ENCODE data around the gene CCDC68.
"Not testable (repeated sequence)": the region's sequence is repeated elsewhere in the genome, so short reads cannot be mapped to it uniquely, and the experiment has no call there.

The CCDC68 gene

GRCh38 chr18:54958704-54959625 is at the start of gene CCDC68:
TSS of gene CCDC68 (minus strand) at chr18:54959461. CDS start at chr18:54942791, 16,670 bp downstream.
- DNase-seq, result peak; percentile 37

- no peak for DNase-seq
Observed at GRCh38 chr18:55007602-55008001, 48.3 kb upstream of the CCDC68 start.

DNA sequence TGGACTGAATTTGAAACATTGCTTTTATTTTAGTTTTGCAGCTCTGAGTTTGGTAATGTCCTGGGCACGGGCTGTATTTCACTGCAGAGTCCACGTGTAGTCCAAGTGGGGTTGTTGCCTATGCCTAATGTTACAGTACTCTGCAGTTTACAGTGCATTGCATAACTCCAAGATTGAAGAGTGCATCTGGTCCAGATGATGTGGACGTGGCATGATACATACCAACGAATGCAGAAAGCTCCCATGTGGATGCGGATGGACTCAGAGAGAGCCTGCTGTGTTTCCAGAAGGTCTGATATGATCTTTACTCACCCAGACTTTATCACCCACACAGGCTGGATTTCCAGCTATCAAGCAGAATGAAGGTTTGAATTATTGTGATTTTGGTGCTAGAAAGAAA is 44.4 kb upstream of the CCDC68 start:
- no peak for DNase-seq

- no peak for DNase-seq
Observed at GRCh38 chr18:55002261-55002660, 43.0 kb upstream of the CCDC68 start.

DNA sequence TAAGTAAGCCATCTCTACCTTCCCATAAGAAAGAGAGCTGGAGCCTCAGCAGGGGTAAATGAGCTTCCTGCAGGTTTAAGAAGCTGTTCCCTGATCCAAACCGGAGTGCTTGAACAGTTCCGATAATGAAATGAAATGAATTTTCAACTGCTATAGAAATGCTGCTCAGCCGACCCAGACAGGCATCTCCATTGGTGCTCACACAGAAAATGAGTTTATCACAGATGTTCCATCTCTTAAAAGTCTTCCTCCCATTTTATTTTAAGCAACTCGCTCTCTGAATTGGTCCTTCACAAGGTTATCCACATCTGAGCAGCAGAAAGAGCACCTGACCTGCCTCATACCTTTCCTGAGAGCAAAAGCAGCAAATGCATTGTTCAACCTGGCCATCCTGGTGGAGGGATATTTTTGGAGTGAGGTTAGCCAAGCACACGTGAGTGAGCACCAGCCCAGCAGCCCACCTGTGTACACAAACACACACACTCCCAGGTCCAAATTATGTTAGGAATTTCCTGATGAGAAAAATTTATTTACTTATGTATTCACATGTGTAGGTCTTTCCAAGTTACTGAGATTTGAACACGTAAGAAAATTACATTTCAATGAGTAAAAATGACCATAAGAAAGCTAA is 42.2 kb upstream of the CCDC68 start:
- DNase-seq, result no peak

DNA sequence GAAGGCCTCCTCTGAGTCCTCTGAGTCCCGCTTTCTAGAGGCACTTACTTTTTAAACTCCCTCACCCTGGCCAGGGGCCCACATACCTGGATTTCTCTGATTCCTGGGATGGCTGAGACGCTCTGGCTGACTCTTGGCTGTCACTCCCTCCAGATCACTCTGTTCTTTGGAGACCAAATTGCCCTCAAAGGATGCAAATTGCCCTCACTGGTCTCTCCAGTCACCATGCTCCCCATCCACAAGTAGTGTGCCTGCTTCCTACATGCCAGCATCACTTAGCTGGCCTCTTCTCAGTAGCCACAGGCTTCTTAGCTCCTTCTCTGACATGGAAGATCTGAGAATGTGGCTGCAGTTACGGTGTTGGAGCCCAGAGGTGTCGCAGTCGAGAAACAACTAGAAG is 41.3 kb upstream of the CCDC68 start:
- DNase-seq, result no peak

DNA sequence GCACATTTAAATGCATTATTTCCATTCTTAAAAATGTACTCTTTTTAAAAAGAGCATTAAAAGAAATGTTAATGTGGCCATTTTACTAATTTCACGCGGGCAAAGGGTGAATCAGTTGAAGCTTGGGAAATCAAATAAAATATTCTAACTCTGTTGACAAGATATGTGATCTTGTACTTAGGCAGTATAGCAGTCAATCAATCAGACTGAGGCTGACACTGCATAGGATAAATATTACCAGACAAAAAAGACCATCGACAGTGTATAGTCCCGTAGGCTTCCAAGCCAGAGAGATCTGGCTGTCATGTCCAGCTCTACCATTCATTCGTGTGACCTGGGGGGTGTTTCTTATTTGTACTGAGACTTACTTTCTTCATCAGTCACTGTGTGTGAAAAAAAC is 39.8 kb upstream of the CCDC68 start:
- DNase-seq, result no peak

- DNase-seq, result no peak
Observed at GRCh38 chr18:54995421-54996143, 36.3 kb upstream of the CCDC68 start.

- peak; percentile 38 for DNase-seq
Observed at GRCh38 chr18:54991981-54992380, 32.7 kb upstream of the CCDC68 start.

GRCh38 chr18:54984908-54985307 is 25.6 kb upstream of the CCDC68 start:
- DNase-seq, result no peak

DNA sequence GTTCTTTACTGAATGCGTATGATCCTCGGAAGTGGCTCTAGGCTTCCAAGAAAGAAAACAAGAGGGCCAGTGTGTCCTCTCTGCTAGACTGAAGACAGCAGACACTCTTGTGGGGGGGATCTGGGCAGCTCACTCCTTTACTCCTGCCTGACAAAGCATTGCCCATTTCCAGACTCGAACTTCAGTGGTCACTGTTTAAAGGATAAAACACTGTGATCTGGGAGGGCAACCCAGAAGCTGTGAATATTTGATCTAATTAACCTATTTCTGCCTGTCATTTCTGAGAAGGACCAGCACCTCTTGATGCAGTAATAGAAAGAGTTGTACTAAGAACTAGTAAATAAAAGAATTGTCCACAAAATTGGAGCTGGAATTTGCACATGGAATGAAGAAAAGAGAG is 24.5 kb upstream of the CCDC68 start:
- DNase-seq, result no peak

- no peak for DNase-seq
Observed at GRCh38 chr18:54983041-54983686, 23.9 kb upstream of the CCDC68 start.

DNA sequence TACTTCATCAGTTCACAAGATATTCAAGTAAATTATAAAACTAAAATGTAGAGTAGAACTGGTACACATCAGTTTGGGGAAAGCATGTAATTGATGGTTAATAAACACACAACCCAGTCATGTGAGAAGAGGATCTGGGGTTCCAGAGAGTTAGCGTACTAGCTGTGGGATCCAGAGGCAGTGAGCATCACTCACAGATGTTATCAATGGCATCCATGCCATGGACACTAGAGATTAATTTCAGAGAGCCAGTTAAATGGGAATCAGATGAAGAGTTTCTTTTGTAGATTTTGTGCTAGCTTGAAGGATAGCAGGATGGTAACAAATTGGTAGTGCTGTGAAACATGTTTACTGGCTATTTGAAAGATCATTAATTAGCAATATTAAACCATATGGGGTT is 21.8 kb upstream of the CCDC68 start:
- DNase-seq, result no peak

DNA sequence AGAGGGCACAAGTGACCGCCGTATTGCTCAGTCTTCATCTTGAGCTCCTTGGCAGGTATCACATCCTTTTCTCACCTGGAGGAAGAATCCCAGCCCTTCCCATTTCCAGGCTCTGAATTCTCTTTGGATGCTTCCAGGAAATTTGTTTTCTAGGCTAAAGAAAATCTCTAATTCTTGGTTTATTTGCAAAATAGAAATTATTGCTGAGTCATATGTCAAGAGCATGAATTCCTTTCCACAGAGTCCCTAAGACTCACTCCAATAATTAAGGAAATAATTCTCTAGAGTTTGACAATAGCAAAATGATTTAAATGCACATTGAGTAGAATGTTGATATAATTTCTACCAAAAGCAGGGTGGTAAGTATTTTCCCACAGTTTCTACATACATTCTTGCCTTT is 16.3 kb upstream of the CCDC68 start:
- DNase-seq, result no peak

DNA sequence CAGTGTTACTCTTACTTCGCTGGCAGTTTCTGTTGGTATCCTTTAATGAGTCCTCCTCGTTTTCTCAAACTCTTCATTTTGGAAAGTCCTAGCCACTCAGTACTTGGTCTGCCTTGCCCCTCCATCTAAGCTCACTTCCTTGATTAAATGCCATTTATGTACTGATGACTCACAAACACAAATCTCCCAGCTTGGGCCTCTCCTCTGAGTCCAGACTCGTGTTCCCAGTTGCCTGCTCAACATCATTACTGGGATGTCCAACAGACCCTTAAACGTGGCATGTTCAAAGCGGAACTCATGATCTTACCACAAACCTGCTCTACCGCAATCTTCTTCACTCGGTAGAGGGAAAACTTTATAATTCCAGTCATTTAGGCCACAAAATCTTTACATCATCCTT is 13.8 kb upstream of the CCDC68 start:
- no peak for DNase-seq

DNA sequence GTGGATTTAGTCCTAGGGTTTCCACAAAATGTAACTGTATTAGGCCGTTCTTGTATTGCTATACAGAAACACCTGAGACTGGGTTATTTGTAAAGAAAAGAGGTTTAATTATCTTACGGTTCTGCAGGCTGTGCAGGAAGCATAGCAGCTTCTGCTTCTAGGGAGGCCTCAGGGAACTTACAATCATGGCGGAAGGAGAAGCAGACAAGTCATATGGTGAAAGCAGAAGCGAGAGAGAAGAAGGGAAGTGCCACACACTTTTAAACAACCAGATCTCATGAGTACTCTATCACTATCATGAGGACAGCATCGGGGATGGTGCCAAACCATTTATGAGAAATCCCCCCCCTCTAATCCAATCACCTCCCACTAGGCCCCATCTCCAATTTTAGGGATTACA is 9.5 kb upstream of the CCDC68 start:
- DNase-seq, result no peak

GRCh38 chr18:54968237-54968636 is 9.0 kb upstream of the CCDC68 start:
- not testable (repeated sequence) for DNase-seq

GRCh38 chr18:54967786-54968185 is 8.5 kb upstream of the CCDC68 start:
- DNase-seq, result no peak

DNA sequence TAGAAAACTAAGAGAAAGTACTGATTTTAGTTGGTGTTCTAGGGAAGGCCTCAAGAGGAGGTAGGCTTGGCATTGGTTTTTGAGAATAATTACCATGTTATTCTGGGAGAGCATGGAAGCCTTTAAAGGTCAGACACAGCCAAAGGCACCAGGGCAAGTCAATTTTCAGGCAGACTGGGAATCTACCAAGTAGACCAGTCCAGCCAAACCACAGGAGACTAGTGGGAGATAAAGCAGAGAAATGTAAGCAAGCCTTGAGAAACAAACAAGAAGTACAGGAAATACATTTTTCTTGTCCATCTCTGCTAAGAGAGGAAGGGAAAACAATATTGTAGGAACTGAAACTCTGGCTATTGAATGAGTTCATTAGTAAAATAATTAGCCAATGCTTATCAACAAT is 5.5 kb upstream of the CCDC68 start:
- DNase-seq, result no peak

DNA sequence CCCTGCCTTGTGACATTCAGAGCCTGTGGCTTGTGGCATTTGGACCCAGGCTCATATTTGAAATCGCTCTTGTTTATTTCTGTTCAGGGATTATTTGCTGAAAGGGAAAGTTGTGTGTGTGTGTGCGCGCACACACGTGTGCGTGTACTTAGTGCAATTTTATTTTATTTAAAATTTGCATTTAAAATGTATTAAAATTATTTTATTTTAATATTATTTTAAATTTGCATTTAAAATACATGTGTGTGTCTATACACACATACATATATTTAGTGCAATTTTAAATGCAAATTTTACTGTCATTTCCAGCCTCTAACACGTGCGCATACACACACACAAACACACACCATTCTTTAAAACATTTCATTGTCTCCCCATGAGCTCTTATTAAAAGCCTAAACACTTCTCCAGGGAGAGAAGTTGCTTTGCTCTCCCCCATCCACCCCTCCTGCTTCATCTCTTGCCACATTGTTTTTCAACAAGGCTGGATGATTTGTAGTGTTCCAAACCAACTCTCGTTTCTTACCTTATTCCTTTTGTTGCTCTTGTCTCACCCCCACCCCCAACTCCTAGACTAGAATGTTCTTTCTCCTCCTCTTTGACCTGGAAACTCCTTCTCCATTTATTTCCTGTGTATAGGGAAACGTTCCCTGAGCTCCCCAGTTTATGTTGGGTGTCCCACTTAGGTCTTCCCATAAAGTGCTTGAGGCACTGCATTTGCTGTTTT is 3.8 kb upstream of the CCDC68 start:
- no peak for DNase-seq

DNA sequence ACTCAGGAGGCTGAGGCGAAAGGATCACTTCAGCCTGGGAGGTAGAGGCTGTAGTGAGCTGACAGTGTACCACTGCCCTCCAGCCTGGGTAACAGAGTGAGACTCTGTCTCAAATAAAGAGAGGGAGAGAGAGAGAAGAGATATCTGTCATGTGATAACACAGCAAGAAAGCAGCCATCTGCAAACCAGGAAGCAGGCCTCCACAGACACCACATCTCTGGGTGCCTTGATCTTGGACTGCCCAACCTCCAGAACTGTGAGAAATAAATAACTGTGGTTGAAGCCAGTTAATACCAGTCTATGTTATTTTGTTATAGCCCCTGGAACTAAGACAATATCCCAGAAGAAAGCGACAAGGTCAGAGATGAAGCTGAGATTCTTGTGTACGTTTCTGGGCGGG is 2.6 kb upstream of the CCDC68 start:
- DNase-seq, result no peak

DNA sequence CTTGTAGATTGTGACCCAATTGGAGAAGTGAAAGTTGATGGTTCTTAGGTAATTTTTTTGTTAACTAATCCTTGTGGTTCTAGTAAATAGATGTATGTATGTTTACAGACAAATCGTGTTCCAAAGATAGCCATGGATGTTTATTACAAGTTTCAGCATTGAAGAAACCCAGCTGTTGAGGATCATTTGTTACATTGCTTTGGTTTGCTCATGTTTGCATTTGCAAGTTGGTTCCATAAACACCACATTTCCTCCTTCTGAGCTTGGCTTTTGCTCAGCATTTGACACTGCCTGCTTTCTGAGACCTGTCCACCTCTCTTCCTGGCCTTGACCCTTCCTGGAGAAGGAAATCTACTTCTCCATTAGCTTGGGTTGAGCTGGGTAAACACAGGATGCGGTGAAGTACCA is 1.8 kb upstream of the CCDC68 start:
- DNase-seq, result no peak

GRCh38 chr18:54960197-54960596 is 936 bp upstream of the CCDC68 start:
- no peak for DNase-seq
